Small intestine (tissue), 7 donors: ENCODE data around the gene LTBP1. TPM values are rescaled to one million over a fixed set of nuclear protein-coding genes. Genes with fewer than 3 reads are reported as not detected.
"Not testable (repeated sequence)": the region's sequence is repeated elsewhere in the genome, so short reads cannot be mapped to it uniquely, and the experiment has no call there.

Experiments used
- DNase-seq, 2 donors: peaks; one replicate each; pipeline versions ENCODE4 v3.0.0 to v3.0.0-alpha.2; 2013
- FAIRE-seq: peaks from 2 replicates; lab custom pipeline; 2012; peaks lifted over from hg19 to GRCh38; lab: Jason Lieb, UNC
- H3K27ac ChIP-seq, 3 donors: one replicate each; pipeline ENCODE4 v1.5.1; 2013; ENCODE audit warnings: low read length in 2 of 3, mild to moderate bottlenecking in 2 of 3, control low read depth in 1 of 3, inconsistent platforms in 1 of 3, low read depth in 1 of 3, moderate library complexity in 1 of 3
- H3K27me3 ChIP-seq, 3 donors: one replicate each; pipeline ENCODE4 v1.6.1; 2013; ENCODE audit warnings: low read length in 3 of 3, inconsistent platforms in 1 of 3; ENCODE audit not compliant: control insufficient read depth in 3 of 3, insufficient read depth in 3 of 3
- H3K36me3 ChIP-seq, 3 donors: one replicate each; pipeline ENCODE4 v1.6.1; 2013; ENCODE audit warnings: low read length in 3 of 3, inconsistent platforms in 1 of 3, low read depth in 1 of 3, mild to moderate bottlenecking in 1 of 3, moderate library complexity in 1 of 3; ENCODE audit not compliant: control insufficient read depth in 3 of 3, insufficient read depth in 2 of 3
- H3K4me1 ChIP-seq, 3 donors: one replicate each; pipeline ENCODE4 v1.6.1; 2013; ENCODE audit warnings: low read length in 2 of 3, inconsistent platforms in 1 of 3, low read depth in 1 of 3, mild to moderate bottlenecking in 1 of 3, moderate library complexity in 1 of 3; ENCODE audit not compliant: control insufficient read depth in 3 of 3, insufficient read depth in 2 of 3
- H3K4me3 ChIP-seq, 3 donors: one replicate each; pipeline ENCODE4 v1.5.1; 2013; ENCODE audit warnings: low read length in 3 of 3, control low read depth in 1 of 3, inconsistent platforms in 1 of 3, low read depth in 1 of 3, mild to moderate bottlenecking in 1 of 3, moderate library complexity in 1 of 3
- H3K9me3 ChIP-seq, 2 donors: one replicate each; pipeline ENCODE4 v1.6.1; 2013; ENCODE audit warnings: low read depth in 1 of 2, low read length in 1 of 2; ENCODE audit not compliant: control insufficient read depth in 2 of 2, insufficient read depth in 1 of 2
- WGBS, 3 donors: extraction: QIAGEN DNeasy Blood & Tissue Kit; methylation state at CpG; one replicate each; pipeline ENCODE4 v1.1.7; 2013; 5-methylcytosine and 5-hydroxymethylcytosine counted together
- polyA plus RNA-seq, 4 donors: library from polyadenylated mRNA; stranded (reverse) in 3 of 4; unstranded in 1 of 4; fragments of 200-250 nt in 3 of 4; fragments of 120-200 nt in 1 of 4; gene quantifications; one replicate each; pipeline versions ENCODE4 v1.2.1 to v1.2.3, GENCODE V29; 2013
- donor health status: healthy with polysubstance abuse.
- donor health status: control.
- donor health status: control.
- donor health status: Bipolar disorder and iron deficiency.
- donor health status: healthy.

Gene LTBP1
- polyA plus RNA-seq, 4 donors = 0.67 to 12.1 (median 6.1) TPM

DNA sequence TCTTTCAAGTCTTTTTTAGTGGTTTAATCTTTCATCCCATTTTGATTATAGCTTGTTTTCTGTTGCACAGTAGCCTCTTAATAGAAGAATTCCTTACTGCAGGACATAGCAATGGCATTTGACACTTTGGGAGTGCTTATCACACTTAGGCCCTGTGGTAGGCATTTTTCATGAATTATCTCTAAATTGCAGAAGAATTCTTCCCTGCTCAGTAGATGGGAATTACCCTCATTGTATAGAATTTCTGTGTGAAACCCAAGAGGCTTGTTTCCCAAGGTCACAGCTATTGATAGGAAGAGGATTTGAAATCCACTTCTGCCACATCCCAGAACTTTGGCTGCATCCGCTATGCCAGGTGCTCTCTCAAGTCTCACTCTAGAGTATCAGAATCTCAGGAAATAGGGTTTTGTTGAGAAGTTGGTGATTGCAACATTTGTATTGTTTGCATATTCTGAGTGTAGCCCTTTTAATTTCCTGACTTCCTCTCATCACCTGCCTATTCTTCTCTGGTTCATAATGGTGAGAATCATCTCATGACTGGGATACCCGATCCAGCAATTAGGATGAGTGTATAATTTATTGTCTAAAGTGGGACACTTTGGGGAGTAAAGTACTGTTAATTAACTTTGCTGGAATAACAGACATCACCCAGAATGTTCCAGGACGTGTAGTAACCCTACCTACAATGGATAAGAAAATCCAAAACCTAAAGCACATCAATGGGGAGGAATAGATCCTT, 274.5 kb downstream of the LTBP1 start:
- FAIRE-seq (no peak), DNase-seq (no peak)
- Histone ChIP-seq H3K9me3 (no peaks in the 10 kb centered on the region), H3K27ac (no peak overlapping the region), H3K4me1 (no peaks in the 10 kb centered on the region), H3K36me3 (no peaks in the 10 kb centered on the region), H3K4me3 (no peak overlapping the region), H3K27me3 (no peaks in the 10 kb centered on the region)
- WGBS, 3 donors = 85 to 86% (median 85%) methylated on average over 3 of the region's 3 CpGs

DNA sequence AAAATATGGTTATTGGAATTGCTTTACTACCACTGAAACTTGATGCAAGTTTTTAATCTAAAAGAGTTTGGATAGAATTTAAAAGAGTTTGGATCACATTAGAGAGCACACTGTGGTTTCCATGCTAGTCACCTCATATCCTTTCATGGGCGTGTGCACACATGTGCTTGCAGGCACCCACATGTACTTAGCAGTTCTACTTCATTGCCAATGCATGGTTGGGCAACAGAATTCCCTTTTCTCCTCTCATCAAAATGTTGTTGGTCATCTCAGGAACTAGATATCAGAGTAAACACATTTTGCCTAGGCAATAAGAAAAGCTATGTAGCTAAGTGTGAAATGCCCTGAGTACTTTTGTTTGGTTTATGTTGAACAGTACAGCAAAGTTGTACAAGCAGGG, 275.6 kb downstream of the LTBP1 start:
- H3K9me3 ChIP-seq = no peaks in the 10 kb centered on the region
- H3K4me3 ChIP-seq = no peak overlapping the region
- no peaks in the 10 kb centered on the region for H3K36me3 ChIP-seq
- no peaks in the 10 kb centered on the region for H3K27me3 ChIP-seq
- H3K27ac ChIP-seq = no peak overlapping the region
- 79 to 88% (median 84%) methylated on average over 1 of the region's 1 CpG for WGBS, 3 donors
- FAIRE-seq (no peak), DNase-seq (no peak)
- no peaks in the 10 kb centered on the region for H3K4me1 ChIP-seq

DNA sequence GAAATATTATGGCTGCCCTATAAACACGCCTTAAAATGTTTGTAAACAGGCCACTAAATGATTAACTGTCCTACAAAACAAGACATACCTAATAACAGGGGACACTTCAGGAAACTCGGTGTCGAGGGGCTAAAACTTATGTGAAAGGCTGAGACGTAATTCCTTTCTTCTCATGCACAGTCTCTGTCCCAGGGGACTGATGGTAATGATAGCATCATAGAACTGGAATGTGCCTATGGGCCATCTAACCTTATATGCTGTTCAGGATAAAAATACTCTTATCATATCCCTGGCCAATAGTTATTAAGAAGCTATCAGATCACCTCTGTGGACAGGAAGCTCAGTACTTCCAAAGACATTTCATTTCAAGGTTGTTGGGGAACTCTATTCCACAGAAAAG, 277.1 kb downstream of the LTBP1 start:
- Histone ChIP-seq H3K9me3 (no peaks in the 10 kb centered on the region), H3K27ac (no peak overlapping the region), H3K36me3 (no peaks in the 10 kb centered on the region), H3K4me3 (no peak overlapping the region), H3K27me3 (no peaks in the 10 kb centered on the region), H3K4me1 (no peaks in the 10 kb centered on the region)
- WGBS, 3 donors = 81 to 89% (median 87%) methylated on average over 4 of the region's 4 CpGs
- no peak for DNase-seq
- no peak for FAIRE-seq

DNA sequence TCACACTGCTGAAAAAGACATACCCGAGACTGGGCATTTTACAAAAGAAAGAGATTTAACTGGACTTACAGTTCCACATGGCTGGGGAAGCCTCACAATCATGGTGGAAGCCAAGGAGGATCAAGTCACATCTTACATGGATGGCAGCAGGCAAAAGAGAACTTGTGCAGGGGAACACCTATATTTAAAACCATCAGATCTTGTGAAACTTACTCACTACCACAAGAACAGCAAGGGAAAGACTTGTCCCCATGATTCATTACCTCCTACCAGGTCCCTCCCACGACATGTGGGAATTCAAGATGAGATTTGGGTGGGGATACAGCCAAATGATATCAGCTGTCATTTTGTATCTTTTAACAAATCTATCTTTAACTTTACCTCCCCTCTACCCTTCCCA, 278.6 kb downstream of the LTBP1 start:
- no peak for FAIRE-seq
- Histone ChIP-seq H3K4me3 (no peak overlapping the region), H3K27ac (no peak overlapping the region), H3K36me3 (no peaks in the 10 kb centered on the region), H3K9me3 (no peaks in the 10 kb centered on the region), H3K27me3 (no peaks in the 10 kb centered on the region), H3K4me1 (no peaks in the 10 kb centered on the region)
- no peak for DNase-seq
- 84 to 89% (median 88%) methylated on average over 2 of the region's 2 CpGs for WGBS, 3 donors

DNA sequence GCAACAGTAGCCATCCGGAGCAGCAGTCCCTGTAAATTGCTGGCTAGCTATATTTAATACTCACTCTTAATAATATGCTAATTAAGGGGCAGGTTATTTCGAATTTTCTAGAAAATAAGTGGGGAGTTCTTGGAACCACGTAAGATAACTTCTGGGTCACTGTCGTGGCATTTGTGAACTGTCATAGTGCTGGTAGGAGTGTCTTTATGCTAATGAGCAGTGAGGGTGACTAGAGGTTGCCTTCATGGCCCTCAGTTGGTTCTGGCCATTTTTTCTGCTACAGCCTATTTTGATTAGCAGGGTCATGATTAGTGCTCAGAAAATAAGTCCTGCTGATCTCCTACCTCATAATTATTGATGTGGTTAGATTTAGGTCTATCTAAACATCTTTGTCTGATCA, 279.8 kb downstream of the LTBP1 start:
- FAIRE-seq (no peak), DNase-seq (no peak)
- Histone ChIP-seq H3K4me3 (no peak overlapping the region), H3K27ac (no peak overlapping the region), H3K9me3 (no peaks in the 10 kb centered on the region), H3K27me3 (peaks cover 0 to 3% (median 0%) of the 10 kb centered on the region in 3 donors), H3K4me1 (no peaks in the 10 kb centered on the region), H3K36me3 (no peaks in the 10 kb centered on the region)
- WGBS, 3 donors = 87 to 91% (median 90%) methylated on average over 4 of the region's 4 CpGs

DNA sequence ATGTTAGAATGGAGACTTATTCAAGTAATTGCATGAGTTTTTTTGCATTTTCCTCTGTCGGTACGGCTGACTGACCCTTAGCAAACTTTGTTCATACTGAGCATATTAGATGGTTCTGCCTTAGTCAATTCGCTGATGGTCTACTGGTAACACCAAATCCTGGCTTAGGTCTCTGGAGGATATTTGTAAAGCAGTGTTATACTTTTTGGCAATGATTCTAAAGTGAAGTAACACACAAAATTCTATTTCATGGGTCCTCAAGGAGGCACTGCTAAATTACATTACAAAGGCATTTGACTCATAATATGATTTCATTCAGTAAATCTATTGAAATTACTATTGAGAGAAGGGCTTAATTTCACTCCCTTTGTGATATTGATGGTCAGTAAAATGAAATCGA, 282.9 kb downstream of the LTBP1 start:
- no peaks in the 10 kb centered on the region for H3K9me3 ChIP-seq
- peaks cover 0 to 3% (median 0%) of the 10 kb centered on the region in 3 donors for H3K27me3 ChIP-seq
- no peaks in the 10 kb centered on the region for H3K36me3 ChIP-seq
- no peak overlapping the region for H3K4me3 ChIP-seq
- H3K4me1 ChIP-seq = no peaks in the 10 kb centered on the region
- DNase-seq (no peak), FAIRE-seq (no peak)
- no peak overlapping the region for H3K27ac ChIP-seq
- 88 to 90% (median 90%) methylated on average over 4 of the region's 4 CpGs for WGBS, 3 donors

DNA sequence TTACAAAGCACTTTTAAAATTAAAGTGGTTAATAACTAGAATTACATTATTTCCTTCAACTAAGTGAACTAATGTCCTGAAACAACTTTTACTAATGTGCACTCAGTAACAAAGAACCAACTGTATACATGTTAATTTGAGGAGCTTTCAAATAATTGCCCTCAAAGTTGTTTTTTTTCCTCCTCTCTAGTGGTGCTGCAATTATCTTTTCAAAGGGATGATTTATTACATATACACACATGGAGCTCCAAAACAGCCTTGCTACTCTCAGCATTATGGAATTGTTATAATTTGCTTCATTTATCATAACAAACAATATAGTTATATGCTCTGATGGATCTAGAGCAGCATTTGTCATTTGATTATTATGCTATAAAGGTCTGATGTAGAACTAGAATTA, 283.4 kb downstream of the LTBP1 start:
- H3K27ac ChIP-seq = no peak overlapping the region
- no peak for DNase-seq
- H3K9me3 ChIP-seq = no peaks in the 10 kb centered on the region
- no peak for FAIRE-seq
- H3K27me3 ChIP-seq = peaks cover 0 to 3% (median 0%) of the 10 kb centered on the region in 3 donors
- H3K36me3 ChIP-seq = no peaks in the 10 kb centered on the region
- H3K4me1 ChIP-seq = no peaks in the 10 kb centered on the region
- no peak overlapping the region for H3K4me3 ChIP-seq

DNA sequence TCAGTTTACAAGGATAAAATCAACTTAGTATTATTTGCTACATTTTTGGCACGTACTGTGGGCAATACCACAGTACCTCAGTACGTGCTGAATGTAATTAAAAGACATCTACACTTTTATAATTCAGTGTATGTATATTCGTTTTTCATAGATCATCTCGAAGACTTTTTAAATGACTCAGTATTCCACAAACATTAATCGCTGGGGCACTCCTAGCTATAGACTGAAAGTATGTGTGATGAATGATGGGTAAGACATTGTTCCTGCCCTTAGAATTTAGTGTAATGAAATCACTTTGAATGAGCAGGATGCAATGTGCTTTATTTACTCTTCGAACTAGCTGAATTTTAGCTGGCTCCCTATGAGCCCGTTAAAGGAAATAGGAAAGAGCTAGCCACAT, 284.1 kb downstream of the LTBP1 start:
- WGBS, 3 donors = 73 to 85% (median 74%) methylated on average over 7 of the region's 7 CpGs

DNA sequence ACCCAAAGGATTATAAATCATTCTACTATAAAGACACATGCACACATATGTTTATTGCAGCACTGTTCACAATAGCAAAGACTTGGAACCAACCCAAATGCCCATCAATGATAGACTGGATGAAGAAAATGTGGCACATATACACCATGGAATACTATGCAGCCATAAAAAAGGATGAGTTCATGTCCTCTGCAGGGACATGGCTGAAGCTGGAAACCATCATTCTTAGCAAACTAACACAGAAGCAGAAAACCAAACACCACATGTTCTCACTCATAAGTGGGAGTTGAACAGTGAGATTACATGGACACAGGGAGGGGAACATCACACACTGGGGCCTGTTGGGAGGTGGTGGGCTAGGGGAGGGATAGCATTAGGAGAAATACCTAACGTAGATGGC, 288.8 kb downstream of the LTBP1 start:
- not testable (repeated sequence) for H3K4me3 ChIP-seq, H3K27me3 ChIP-seq, FAIRE-seq, H3K9me3 ChIP-seq, H3K27ac ChIP-seq, H3K36me3 ChIP-seq, H3K4me1 ChIP-seq, DNase-seq
- WGBS, 3 donors = 91 to 100% (median 95%) methylated on average over 1 of the region's 1 CpG

More for the DNA sequence above, 284.1 kb downstream of the LTBP1 start:
- no peaks in the 10 kb centered on the region for H3K4me1 ChIP-seq
- H3K27ac ChIP-seq = no peak overlapping the region
- no peak overlapping the region for H3K4me3 ChIP-seq
- no peak for FAIRE-seq
- H3K36me3 ChIP-seq = no peaks in the 10 kb centered on the region
- no peaks in the 10 kb centered on the region for H3K9me3 ChIP-seq
- no peak for DNase-seq
- peaks cover 0 to 3% (median 0%) of the 10 kb centered on the region in 3 donors for H3K27me3 ChIP-seq
